Smooth muscle cell (in vitro differentiated cells): ENCODE measurements around the gene BHMT2. TPM values are rescaled to one million over a fixed set of nuclear protein-coding genes. Genes with fewer than 3 reads are reported as not detected.

ENCODE experiments used
- DNase-seq: peaks from one replicate; lab custom pipeline; 2025; ENCODE audit not compliant: unreplicated experiment; lab: John Stamatoyannopoulos, UW
- H2AFZ ChIP-seq: fragments of 200-600 bp; sonication (generic); 2 replicates; pipeline ENCODE4 v1.6.0; 2016; ENCODE audit warnings: antibody characterized with exemption, low read depth, mild to moderate bottlenecking
- H3F3A ChIP-seq: fragments of 200-600 bp; sonication (generic); 2 replicates; pipeline ENCODE4 v1.6.0; 2017; ENCODE audit warnings: antibody characterized with exemption, low read depth
- H3K27ac ChIP-seq: fragments of 200-600 bp; sonication (generic); 2 replicates; pipeline ENCODE4 v1.5.1; 2016; ENCODE audit warnings: low read depth, mild to moderate bottlenecking
- H3K27me3 ChIP-seq: fragments of 200-600 bp; sonication (generic); 2 replicates; pipeline ENCODE4 v1.6.1; 2016; ENCODE audit warnings: low read depth, mild to moderate bottlenecking
- H3K36me3 ChIP-seq: fragments of 200-600 bp; sonication (generic); 2 replicates; pipeline ENCODE4 v1.5.1; 2016; ENCODE audit warnings: low read depth
- H3K4me1 ChIP-seq: fragments of 200-600 bp; sonication (generic); 2 replicates; pipeline ENCODE4 v1.5.1; 2016; ENCODE audit warnings: low read depth
- H3K4me2 ChIP-seq: fragments of 200-600 bp; sonication (generic); 2 replicates; pipeline ENCODE4 v1.6.0; 2016; ENCODE audit warnings: mild to moderate bottlenecking
- H3K4me3 ChIP-seq: fragments of 200-600 bp; sonication (generic); 2 replicates; pipeline ENCODE4 v1.5.1; 2016; ENCODE audit warnings: mild to moderate bottlenecking
- H3K79me2 ChIP-seq: fragments of 200-600 bp; sonication (generic); 2 replicates; pipeline ENCODE4 v1.6.0; 2016; ENCODE audit warnings: low read depth, mild to moderate bottlenecking
- H3K9ac ChIP-seq: fragments of 200-600 bp; sonication (generic); 2 replicates; pipeline ENCODE4 v1.6.0; 2016; ENCODE audit warnings: low read depth
- H3K9me3 ChIP-seq: fragments of 200-600 bp; sonication (generic); replicated peaks from 2 replicates; pipeline ENCODE4 v1.5.1; 2016; ENCODE audit warnings: low read depth
- H4K20me1 ChIP-seq: fragments of 200-600 bp; sonication (generic); 2 replicates; pipeline ENCODE4 v1.6.0; 2016; ENCODE audit warnings: low read depth
- CTCF ChIP-seq: fragments of 200-600 bp; sonication (generic); IDR thresholded peaks from 2 replicates; pipeline ENCODE4 v1.5.1; 2017; ENCODE audit warnings: borderline replicate concordance, mild to moderate bottlenecking, antibody characterized with exemption; ENCODE audit not compliant: insufficient read depth, poor library complexity, severe bottlenecking
- WGBS: methylation state at CpG from one replicate; pipeline ENCODE4 v1.1.7; 2016; ENCODE audit warnings: low lambda C conversion rate; 5-methylcytosine and 5-hydroxymethylcytosine counted together
- polyA plus RNA-seq: library from polyadenylated mRNA; unstranded; fragments of >200 nt; fragmentation: Nextera tagmentation; extraction: Ambion mirVana; gene quantifications from 2 replicates; pipeline ENCODE4 v1.2.1, GENCODE V29; 2016
- total RNA-seq: library from RNA; depleted of rRNA; stranded (reverse); fragments of >200 nt; gene quantifications from 2 replicates; pipeline ENCODE4 v1.2.3, GENCODE V29; 2014

BHMT2 gene
- total and polyA plus RNA-seq, 2 experiments from 2014 or later, result not detected

GRCh38 chr5:79030663-79031484 is 38.7 kb upstream of the BHMT2 start:
- no peaks in the 10 kb centered on the region for H3K36me3 ChIP-seq
- DNase-seq, result no peak
- H3K9ac ChIP-seq, result no peak overlapping the region
- no peak overlapping the region for H2AFZ ChIP-seq
- H3K27ac ChIP-seq, result no peak overlapping the region
- TF ChIP-seq CTCF, result no peak
- H3K27me3 ChIP-seq, result peaks cover 20% of the 10 kb centered on the region
- 90% methylated on average over 11 of the region's 11 CpGs for WGBS
- no peaks in the 10 kb centered on the region for H3F3A ChIP-seq
- no peaks in the 10 kb centered on the region for H3K79me2 ChIP-seq
- no peaks in the 10 kb centered on the region for H3K9me3 ChIP-seq
- H3K4me1 ChIP-seq, result no peaks in the 10 kb centered on the region
- H4K20me1 ChIP-seq, result no peaks in the 10 kb centered on the region
- H3K4me2 ChIP-seq, result no peak overlapping the region
- no peak overlapping the region for H3K4me3 ChIP-seq

- Histone ChIP-seq H3K4me2 (no peak overlapping the region), H3F3A (no peaks in the 10 kb centered on the region), H3K9me3 (no peaks in the 10 kb centered on the region), H3K27me3 (peaks cover 14% of the 10 kb centered on the region), H2AFZ (no peak overlapping the region), H3K9ac (no peak overlapping the region), H3K27ac (no peak overlapping the region), H3K79me2 (no peaks in the 10 kb centered on the region), H3K4me1 (no peaks in the 10 kb centered on the region), H3K36me3 (no peaks in the 10 kb centered on the region), H3K4me3 (no peak overlapping the region), H4K20me1 (no peaks in the 10 kb centered on the region)
- no peak for DNase-seq
- TF ChIP-seq CTCF, result no peak
- WGBS, result 87% methylated on average over 1 of the region's 1 CpG
Observed at GRCh38 chr5:79031485-79031867, 38.1 kb upstream of the BHMT2 start.

- TF ChIP-seq CTCF, result no peak
- WGBS, result 93% methylated on average over 10 of the region's 10 CpGs
- no peak for DNase-seq
- Histone ChIP-seq H3K27me3 (peaks cover 8% of the 10 kb centered on the region), H3K36me3 (no peaks in the 10 kb centered on the region), H3K4me2 (no peak overlapping the region), H2AFZ (no peak overlapping the region), H3K9ac (no peak overlapping the region), H3F3A (no peaks in the 10 kb centered on the region), H3K4me3 (no peak overlapping the region), H4K20me1 (no peaks in the 10 kb centered on the region), H3K9me3 (no peaks in the 10 kb centered on the region), H3K4me1 (no peaks in the 10 kb centered on the region), H3K27ac (no peak overlapping the region), H3K79me2 (no peaks in the 10 kb centered on the region)
Observed at GRCh38 chr5:79032031-79032695, 37.4 kb upstream of the BHMT2 start.
